BJ (cell line): Measurements from ENCODE around the gene DCUN1D1. TPM values are rescaled to one million over a fixed set of nuclear protein-coding genes. Genes with fewer than 3 reads are reported as not detected.

Experiments used
- CTCF ChIA-PET: fragments of 350-600 bp; formaldehyde crosslinking; extraction: SDS; loops from one replicate; lab custom pipeline; 2021; ENCODE audit warnings: antibody characterized with exemption, inconsistent platforms; lab: Yijun Ruan, JAX
- POLR2A ChIA-PET: fragments of 300-600 bp; sonication (Branson Sonifier 250); formaldehyde crosslinking; extraction: SDS; loops from one replicate; lab custom pipeline; 2021; ENCODE audit warnings: antibody characterized with exemption; lab: Charles Lee
- DNase-seq: peaks from one replicate; pipeline ENCODE4 v3.0.0-alpha.2; 2011; ENCODE audit warnings: low read depth
- H3K27me3 ChIP-seq: 2 replicates; pipeline ENCODE4 v1.6.0; 2011; ENCODE audit warnings: low read length; ENCODE audit not compliant: control insufficient read depth, insufficient read depth
- H3K36me3 ChIP-seq: 2 replicates; pipeline ENCODE4 v1.5.1; 2011; ENCODE audit warnings: low read length; ENCODE audit not compliant: control insufficient read depth, insufficient read depth
- H3K4me3 ChIP-seq: 2 replicates; pipeline ENCODE4 v1.5.1; 2011; ENCODE audit warnings: low read depth, mild to moderate bottlenecking, control low read depth, low read length
- polyA plus RNA-seq: library from polyadenylated mRNA; depleted of rRNA; stranded (reverse); fragments of >200 nt; gene quantifications from 2 replicates; pipeline ENCODE4 v1.2.3, GENCODE V29; 2011
- TF ChIP-seq, protein P1 (sequence below): IDR thresholded peaks from 2 replicates; pipeline ENCODE4 v1.5.1; 2011; ENCODE audit warnings: low read depth, mild to moderate bottlenecking, control low read depth, inconsistent platforms, low read length, moderate library complexity; ENCODE audit not compliant: insufficient read depth

The DCUN1D1 gene
- polyA plus RNA-seq, 1 experiment, result 6.1 TPM

DNA sequence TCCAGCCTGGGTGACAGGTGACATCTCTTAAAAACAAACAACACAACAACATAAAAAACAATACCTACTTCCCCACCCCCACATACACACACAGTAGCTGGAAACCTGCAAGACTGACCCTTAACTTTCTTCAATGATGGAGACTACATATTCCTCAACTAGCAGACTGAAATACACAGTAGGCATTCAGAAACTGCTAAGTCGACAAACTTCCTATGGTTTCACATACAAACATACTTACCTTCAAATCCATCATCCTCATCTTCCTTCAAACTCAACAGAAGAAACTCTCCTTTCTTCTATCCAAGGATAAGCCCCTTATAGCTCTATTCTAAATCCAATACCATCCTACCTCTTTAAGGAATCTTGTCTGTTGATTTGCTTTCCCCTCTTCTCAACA lies 30.6 kb downstream of the DCUN1D1 start:
- no peaks in the 10 kb centered on the region for H3K27me3 ChIP-seq
- H3K36me3 ChIP-seq, result peaks cover 4% of the 10 kb centered on the region; the same call in 1 of the 2 replicates
- POLR2A ChIA-PET, result no interaction called here
- DNase-seq, result no peak
- CTCF ChIA-PET, result interaction anchor here (0.8 kb wide), 1 partner anchor 11 kb away, joined by 3 read pairs; no protein-coding TSS in a partner anchor
- H3K4me3 ChIP-seq, result no peak overlapping the region
- TF ChIP-seq, protein P1, sequence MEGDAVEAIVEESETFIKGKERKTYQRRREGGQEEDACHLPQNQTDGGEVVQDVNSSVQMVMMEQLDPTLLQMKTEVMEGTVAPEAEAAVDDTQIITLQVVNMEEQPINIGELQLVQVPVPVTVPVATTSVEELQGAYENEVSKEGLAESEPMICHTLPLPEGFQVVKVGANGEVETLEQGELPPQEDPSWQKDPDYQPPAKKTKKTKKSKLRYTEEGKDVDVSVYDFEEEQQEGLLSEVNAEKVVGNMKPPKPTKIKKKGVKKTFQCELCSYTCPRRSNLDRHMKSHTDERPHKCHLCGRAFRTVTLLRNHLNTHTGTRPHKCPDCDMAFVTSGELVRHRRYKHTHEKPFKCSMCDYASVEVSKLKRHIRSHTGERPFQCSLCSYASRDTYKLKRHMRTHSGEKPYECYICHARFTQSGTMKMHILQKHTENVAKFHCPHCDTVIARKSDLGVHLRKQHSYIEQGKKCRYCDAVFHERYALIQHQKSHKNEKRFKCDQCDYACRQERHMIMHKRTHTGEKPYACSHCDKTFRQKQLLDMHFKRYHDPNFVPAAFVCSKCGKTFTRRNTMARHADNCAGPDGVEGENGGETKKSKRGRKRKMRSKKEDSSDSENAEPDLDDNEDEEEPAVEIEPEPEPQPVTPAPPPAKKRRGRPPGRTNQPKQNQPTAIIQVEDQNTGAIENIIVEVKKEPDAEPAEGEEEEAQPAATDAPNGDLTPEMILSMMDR, result no peak

DNA sequence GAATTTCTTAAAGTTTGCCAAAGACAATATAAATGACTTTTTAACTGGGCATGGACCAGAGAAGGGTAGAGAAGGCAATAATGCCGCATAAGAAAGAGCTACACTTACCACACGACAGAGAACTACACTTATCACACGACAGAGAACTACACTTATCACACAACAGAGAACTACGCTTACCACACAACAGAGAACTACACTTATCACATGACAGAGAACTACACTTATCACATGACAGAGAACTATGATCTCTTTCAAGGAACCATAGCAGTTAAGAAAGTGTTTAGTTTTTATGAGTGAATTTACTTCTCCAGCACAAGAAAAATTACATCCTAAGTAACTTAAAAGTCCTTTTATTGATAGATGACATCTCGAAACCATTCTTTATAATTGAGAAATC lies 32.0 kb downstream of the DCUN1D1 start:
- CTCF ChIA-PET, result no interaction called here
- no peak overlapping the region for H3K4me3 ChIP-seq
- H3K36me3 ChIP-seq, result peaks cover 4% of the 10 kb centered on the region; the same call in 1 of the 2 replicates
- DNase-seq, result no peak
- H3K27me3 ChIP-seq, result no peaks in the 10 kb centered on the region
- TF ChIP-seq, protein P1, result no peak
- POLR2A ChIA-PET, result no interaction called here

DNA sequence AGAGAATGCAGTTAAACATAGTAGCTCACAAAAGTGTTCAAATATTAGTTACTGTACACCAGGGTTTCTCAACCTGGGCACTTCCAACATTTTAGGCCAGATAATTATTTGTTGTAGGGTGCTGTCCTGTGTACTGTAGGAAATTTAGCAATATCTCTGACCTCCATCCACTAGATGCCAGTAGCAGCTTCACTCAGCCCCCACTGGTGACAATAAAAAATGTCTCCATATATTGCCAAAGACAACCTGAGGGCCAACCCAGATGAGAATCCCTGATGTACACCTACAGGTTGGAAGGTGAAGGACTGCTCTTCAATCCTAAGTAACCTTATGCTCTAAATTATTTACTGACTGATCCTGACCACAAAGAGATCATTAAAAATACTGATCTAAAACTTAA lies 32.5 kb downstream of the DCUN1D1 start:
- ChIA-PET POLR2A (no interaction called here), CTCF (no interaction called here)

DNA sequence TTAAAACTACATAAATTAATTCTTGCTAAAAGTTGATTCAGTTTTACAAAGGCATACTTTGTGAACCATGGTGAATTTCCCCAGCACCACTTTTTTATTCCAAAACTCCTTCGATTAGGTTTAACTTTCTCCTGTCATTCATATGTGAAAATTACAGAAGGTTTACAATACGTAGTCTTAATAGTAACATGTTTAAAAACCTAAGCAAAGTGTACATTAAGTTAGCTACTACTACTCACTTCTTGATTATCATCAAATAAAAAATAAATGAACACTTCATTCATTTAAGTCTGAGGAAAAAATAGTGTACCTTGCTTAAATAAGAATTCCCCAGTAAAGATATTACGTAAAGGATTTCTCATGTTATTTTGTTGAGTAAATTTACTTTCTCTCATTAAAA lies 38.6 kb downstream of the DCUN1D1 start:
- TF ChIP-seq, protein P1, result no peak
- CTCF ChIA-PET, result no interaction called here
- Histone ChIP-seq H3K27me3 (no peaks in the 10 kb centered on the region), H3K4me3 (no peak overlapping the region), H3K36me3 (peaks cover 3% of the 10 kb centered on the region; the same call in 1 of the 2 replicates)
- POLR2A ChIA-PET, result no interaction called here
- DNase-seq, result no peak

More for the DNA sequence above, 32.5 kb downstream of the DCUN1D1 start:
- H3K4me3 ChIP-seq, result no peak overlapping the region
- no peaks in the 10 kb centered on the region for H3K27me3 ChIP-seq
- TF ChIP-seq, protein P1, result no peak
- DNase-seq, result no peak
- peaks cover 4% of the 10 kb centered on the region; the same call in 1 of the 2 replicates for H3K36me3 ChIP-seq

DNA sequence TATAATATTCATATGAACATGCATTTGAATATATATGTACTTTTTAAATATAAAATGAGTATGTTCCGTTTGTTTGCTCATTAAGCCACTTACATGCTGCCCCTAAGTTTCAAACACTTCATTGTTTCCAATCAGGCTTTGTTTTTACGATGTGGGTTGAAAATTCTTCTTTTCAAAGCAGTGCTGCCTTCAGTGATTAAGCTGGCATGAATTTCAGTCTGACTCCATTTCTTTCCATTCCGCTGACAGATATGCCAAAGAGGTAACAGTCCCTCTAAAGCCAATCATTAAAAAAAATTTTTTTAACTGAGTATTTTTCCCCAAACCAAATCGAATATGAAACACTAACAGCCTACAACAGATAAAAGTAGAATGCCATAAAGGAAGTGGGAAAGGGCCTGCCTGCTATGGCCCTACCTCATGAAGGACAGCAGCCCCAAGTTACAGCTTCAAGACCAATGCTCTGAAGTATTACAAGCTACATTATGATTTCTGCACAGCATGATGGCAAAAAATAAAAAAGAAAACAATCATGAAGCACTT lies 40.0 kb downstream of the DCUN1D1 start:
- 0 out of 2 replicates have a peak, but pooled peaks cover under 1% of the 10 kb centered on the region for H3K36me3 ChIP-seq
- ChIA-PET POLR2A (no interaction called here), CTCF (no interaction called here)
- DNase-seq, result no peak
- H3K4me3 ChIP-seq, result no peak overlapping the region
- TF ChIP-seq, protein P1, result no peak
- H3K27me3 ChIP-seq, result no peaks in the 10 kb centered on the region
